Measurements from ENCODE around the gene HOXC4.

DNA sequence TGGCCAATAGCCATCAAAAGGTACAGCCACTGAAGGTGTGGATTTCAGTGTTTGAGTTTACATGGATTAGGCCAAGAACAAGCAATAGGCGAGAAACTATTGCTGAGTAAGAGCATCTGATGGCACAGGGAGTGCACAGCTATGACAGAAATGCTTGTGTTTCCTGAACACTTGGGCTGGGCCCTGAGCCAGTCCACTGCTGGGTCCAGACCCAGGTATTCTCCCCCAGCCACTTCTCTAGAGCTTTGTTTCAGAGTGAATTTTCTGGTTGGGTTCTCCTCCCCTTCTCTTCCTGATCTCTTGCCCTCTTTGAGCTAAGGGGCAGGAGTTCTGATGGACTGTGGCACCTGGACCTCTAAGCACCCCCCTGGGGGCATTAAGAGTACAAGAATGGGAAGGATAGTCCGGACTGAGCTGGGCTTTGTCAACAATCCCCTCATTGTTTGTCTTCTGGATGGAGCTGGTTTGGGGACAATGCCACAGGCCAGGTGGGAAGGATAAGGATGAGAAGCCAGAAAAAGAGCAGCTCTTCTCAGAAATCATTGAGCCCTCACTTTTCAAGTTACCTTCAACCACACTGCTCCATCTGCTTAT, 12.4 kb upstream of the HOXC4 start:
- TF ChIP-seq, protein P1, sequence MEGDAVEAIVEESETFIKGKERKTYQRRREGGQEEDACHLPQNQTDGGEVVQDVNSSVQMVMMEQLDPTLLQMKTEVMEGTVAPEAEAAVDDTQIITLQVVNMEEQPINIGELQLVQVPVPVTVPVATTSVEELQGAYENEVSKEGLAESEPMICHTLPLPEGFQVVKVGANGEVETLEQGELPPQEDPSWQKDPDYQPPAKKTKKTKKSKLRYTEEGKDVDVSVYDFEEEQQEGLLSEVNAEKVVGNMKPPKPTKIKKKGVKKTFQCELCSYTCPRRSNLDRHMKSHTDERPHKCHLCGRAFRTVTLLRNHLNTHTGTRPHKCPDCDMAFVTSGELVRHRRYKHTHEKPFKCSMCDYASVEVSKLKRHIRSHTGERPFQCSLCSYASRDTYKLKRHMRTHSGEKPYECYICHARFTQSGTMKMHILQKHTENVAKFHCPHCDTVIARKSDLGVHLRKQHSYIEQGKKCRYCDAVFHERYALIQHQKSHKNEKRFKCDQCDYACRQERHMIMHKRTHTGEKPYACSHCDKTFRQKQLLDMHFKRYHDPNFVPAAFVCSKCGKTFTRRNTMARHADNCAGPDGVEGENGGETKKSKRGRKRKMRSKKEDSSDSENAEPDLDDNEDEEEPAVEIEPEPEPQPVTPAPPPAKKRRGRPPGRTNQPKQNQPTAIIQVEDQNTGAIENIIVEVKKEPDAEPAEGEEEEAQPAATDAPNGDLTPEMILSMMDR (IDR thresholded peaks at IDR 0.05), result no peak
- no peak for TF ChIP-seq POLR2A (IDR thresholded peaks at IDR 0.05)
